ENCODE measurements around the gene RAB1A. TPM values are rescaled to one million over a fixed set of nuclear protein-coding genes. Genes with fewer than 3 reads are reported as not detected.
A peak's percentile ranks its signal among the peaks of the same experiment; 100 is the strongest.

RAB1A gene
- total RNA-seq, 1 experiment from 2014 or later, result 165 TPM

DNA sequence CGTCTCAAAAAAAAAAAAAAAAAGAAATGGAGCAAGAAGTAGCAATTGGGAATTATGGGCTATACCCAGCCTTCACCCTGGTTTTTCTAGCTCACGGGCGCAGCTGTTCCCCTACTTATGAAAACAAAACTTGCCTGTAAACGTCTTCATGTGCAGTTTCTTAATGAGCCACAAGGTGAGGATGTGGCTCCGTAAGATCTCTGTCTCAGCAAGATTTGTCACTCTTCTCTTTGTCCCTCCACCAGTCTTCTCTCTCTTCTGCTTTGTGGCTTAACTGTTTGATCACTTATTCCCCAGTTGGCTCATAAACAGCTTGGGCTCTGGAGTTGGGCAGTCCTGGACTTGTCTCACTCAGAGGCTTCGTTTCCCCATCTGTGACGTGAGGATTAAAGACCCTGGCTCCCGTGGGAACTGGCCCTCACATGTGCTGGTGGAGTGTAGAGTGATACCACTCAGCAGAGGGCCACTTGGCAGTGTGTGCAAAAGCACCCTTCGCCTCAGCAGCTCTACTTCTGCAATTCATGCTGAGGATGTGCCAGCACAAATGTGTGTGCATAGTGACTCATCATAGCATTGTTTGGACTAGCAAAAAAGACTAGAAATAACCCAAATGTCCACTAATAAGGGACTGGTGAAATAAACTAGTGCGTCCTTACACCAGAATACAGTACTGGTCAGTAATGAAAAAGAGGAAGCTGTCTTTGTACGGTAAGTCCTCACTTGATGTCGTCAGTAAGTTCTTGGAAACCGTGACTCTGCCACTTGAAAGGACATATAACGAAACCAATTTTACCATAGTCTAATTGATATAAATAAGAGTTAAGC is 65.0 kb downstream of the RAB1A start:
- H3K27ac ChIP-seq, result peak overlapping the region; percentile 2; the same call in 1 of the 2 replicates
- H3K9me2 ChIP-seq (ENCODE audit: insufficient read depth), result no peaks in the 10 kb centered on the region
- H3K4me3 ChIP-seq, result no peak overlapping the region
- no peaks in the 10 kb centered on the region for H3K79me2 ChIP-seq (ENCODE audit: low read depth)
- TF ChIP-seq EZH2 (IDR thresholded peaks at IDR 0.05; ENCODE audit: low read depth), result no peak
- TF ChIP-seq, protein P1, sequence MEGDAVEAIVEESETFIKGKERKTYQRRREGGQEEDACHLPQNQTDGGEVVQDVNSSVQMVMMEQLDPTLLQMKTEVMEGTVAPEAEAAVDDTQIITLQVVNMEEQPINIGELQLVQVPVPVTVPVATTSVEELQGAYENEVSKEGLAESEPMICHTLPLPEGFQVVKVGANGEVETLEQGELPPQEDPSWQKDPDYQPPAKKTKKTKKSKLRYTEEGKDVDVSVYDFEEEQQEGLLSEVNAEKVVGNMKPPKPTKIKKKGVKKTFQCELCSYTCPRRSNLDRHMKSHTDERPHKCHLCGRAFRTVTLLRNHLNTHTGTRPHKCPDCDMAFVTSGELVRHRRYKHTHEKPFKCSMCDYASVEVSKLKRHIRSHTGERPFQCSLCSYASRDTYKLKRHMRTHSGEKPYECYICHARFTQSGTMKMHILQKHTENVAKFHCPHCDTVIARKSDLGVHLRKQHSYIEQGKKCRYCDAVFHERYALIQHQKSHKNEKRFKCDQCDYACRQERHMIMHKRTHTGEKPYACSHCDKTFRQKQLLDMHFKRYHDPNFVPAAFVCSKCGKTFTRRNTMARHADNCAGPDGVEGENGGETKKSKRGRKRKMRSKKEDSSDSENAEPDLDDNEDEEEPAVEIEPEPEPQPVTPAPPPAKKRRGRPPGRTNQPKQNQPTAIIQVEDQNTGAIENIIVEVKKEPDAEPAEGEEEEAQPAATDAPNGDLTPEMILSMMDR (conservative IDR thresholded peaks at IDR 0.05), result peak; percentile 66
- peaks cover 17% of the 10 kb centered on the region for H3K4me1 ChIP-seq (replicated peaks; ENCODE audit: insufficient read depth)
- peak in 1 of 2 experiments; percentile 22 for DNase-seq
- no peaks in the 10 kb centered on the region for H3K36me3 ChIP-seq (ENCODE audit: low read depth)
- H3K9me3 ChIP-seq (ENCODE audit: insufficient read depth, low read depth), result no peaks in the 10 kb centered on the region
- ChIA-PET POLR2A (ENCODE audit: unreplicated experiment) (interaction anchor here (0.7 kb wide), 1 partner anchor 512 kb away, joined by 3 read pairs; no protein-coding TSS in a partner anchor), CTCF (interaction anchor here (0.6 to 0.8 kb wide), 2 partner anchors 108 to 122 kb away, joined by 4 read pairs; no protein-coding TSS in a partner anchor)
- H4K20me1 ChIP-seq (ENCODE audit: insufficient read depth), result peaks cover 7% of the 10 kb centered on the region; the same call in 1 of the 2 replicates
- H2AFZ ChIP-seq, result no peak overlapping the region
- BruUV-seq (replicated peaks), result no TSS peak
- H3F3A ChIP-seq (ENCODE audit: insufficient read depth, low read depth), result peaks cover 10% of the 10 kb centered on the region; the same call in 1 of the 2 replicates
- no peaks in the 10 kb centered on the region for H3K27me3 ChIP-seq (ENCODE audit: insufficient read depth, low read depth)
- intact Hi-C loops (cut with micrococcal nuclease; ENCODE audit: unreplicated experiment), result loop anchor here (1.0 to 10.0 kb wide), 3 partner anchors 100 to 508 kb away; no protein-coding TSS in a partner anchor
- peak overlapping the region; percentile 6; the same call in 1 of the 2 replicates for H3K4me2 ChIP-seq

- Histone ChIP-seq H3K79me2 (ENCODE audit: low read depth) (no peaks in the 10 kb centered on the region), H4K20me1 (ENCODE audit: insufficient read depth) (peaks cover 7% of the 10 kb centered on the region), H3K9me2 (ENCODE audit: insufficient read depth) (no peaks in the 10 kb centered on the region), H3K27me3 (ENCODE audit: insufficient read depth, low read depth) (no peaks in the 10 kb centered on the region), H3K4me1 (replicated peaks; ENCODE audit: insufficient read depth) (peaks cover 18% of the 10 kb centered on the region), H3F3A (ENCODE audit: insufficient read depth, low read depth) (peaks cover 10% of the 10 kb centered on the region; the same call in 1 of the 2 replicates), H3K4me3 (no peak overlapping the region), H3K36me3 (ENCODE audit: low read depth) (no peaks in the 10 kb centered on the region), H3K4me2 (no peak overlapping the region), H3K27ac (no peak overlapping the region), H2AFZ (no peak overlapping the region), H3K9me3 (ENCODE audit: insufficient read depth, low read depth) (no peaks in the 10 kb centered on the region)
- intact Hi-C loops (cut with micrococcal nuclease; ENCODE audit: unreplicated experiment), result loop anchor here (10.0 kb wide), 1 partner anchor 102 kb away; no protein-coding TSS in a partner anchor
- TF ChIP-seq, protein P1 (conservative IDR thresholded peaks at IDR 0.05), result no peak
- no peak for TF ChIP-seq EZH2 (IDR thresholded peaks at IDR 0.05; ENCODE audit: low read depth)
- ChIA-PET CTCF (no interaction called here), POLR2A (ENCODE audit: unreplicated experiment) (no interaction called here)
- BruUV-seq (replicated peaks), result no TSS peak
- DNase-seq, result no peak
These were observed 66.8 kb downstream of the RAB1A start for GRCh38 chr2:65062843-65063825.

DNA sequence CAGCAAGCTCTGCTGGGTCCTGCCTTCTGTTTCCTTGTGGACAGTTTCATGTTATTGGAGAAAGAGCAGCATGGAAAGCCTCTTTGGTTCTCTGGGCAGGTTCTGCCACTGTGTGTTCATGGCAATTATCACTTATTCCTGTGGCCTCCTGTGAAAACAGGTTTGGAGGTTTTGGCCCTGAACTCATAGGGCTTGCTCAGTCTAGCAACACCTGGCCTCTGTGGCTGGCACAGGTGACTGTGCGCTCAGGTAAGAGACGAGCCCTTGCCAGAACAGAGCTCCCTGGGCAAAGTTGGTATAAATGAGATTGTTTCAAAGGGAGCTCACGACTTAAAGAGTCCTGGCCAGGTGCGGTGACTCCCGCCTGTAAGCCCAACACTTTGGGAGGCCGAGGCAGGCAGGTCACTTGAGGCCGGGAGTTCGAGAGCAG is 68.0 kb downstream of the RAB1A start:
- Histone ChIP-seq H4K20me1 (ENCODE audit: insufficient read depth) (peaks cover 7% of the 10 kb centered on the region), H3K27me3 (ENCODE audit: insufficient read depth, low read depth) (no peaks in the 10 kb centered on the region), H3K36me3 (ENCODE audit: low read depth) (no peaks in the 10 kb centered on the region), H3K79me2 (ENCODE audit: low read depth) (no peaks in the 10 kb centered on the region), H3K9me2 (ENCODE audit: insufficient read depth) (no peaks in the 10 kb centered on the region), H2AFZ (no peak overlapping the region), H3K4me2 (no peak overlapping the region), H3K4me1 (replicated peaks; ENCODE audit: insufficient read depth) (peaks cover 30% of the 10 kb centered on the region), H3K27ac (no peak overlapping the region), H3K4me3 (no peak overlapping the region), H3F3A (ENCODE audit: insufficient read depth, low read depth) (peaks cover 19% of the 10 kb centered on the region; the same call in 1 of the 2 replicates), H3K9me3 (ENCODE audit: insufficient read depth, low read depth) (no peaks in the 10 kb centered on the region)
- CTCF ChIA-PET, result no interaction called here
- no peak for DNase-seq
- no TSS peak for BruUV-seq (replicated peaks)
- POLR2A ChIA-PET (ENCODE audit: unreplicated experiment), result no interaction called here
- TF ChIP-seq, protein P1 (conservative IDR thresholded peaks at IDR 0.05), result no peak
- no peak for TF ChIP-seq EZH2 (IDR thresholded peaks at IDR 0.05; ENCODE audit: low read depth)
- intact Hi-C loops (cut with micrococcal nuclease; ENCODE audit: unreplicated experiment), result loop anchor here (10.0 kb wide), 1 partner anchor 103 kb away; no protein-coding TSS in a partner anchor
